Neural cell (in vitro differentiated cells): ENCODE results near the gene SMCO2.

ENCODE experiments used
- CTCF ChIP-seq: fragments of 450-650 bp; IDR thresholded peaks from 2 replicates; pipeline ENCODE4 v1.5.1; 2014; ENCODE audit warnings: antibody characterized with exemption, mild to moderate bottlenecking, moderate library complexity; ENCODE audit not compliant: poor library complexity, severe bottlenecking
- EP300 ChIP-seq: fragments of 450-650 bp; conservative IDR thresholded peaks from 2 replicates; pipeline ENCODE4 v1.6.1; 2014; ENCODE audit warnings: antibody characterized with exemption, mild to moderate bottlenecking, moderate library complexity; ENCODE audit not compliant: poor library complexity, severe bottlenecking
- EZH2 ChIP-seq: fragments of 200-600, 300-800 bp; shearing (Covaris generic), sonication (generic); IDR thresholded peaks from 2 replicates; pipeline ENCODE4 v1.6.1; 2014; ENCODE audit warnings: antibody characterized with exemption, low read length, borderline replicate concordance, mild to moderate bottlenecking; ENCODE audit not compliant: insufficient read depth, poor library complexity, severe bottlenecking
- POLR2AphosphoS5 ChIP-seq: IDR thresholded peaks from 2 replicates; pipeline ENCODE4 v1.6.1; 2012
- RAD21 ChIP-seq: fragments of 450-650 bp; conservative IDR thresholded peaks from 2 replicates; pipeline ENCODE4 v1.6.1; 2014; ENCODE audit warnings: antibody characterized with exemption, mild to moderate bottlenecking, moderate library complexity
- TAF1 ChIP-seq: IDR thresholded peaks from 2 replicates; pipeline ENCODE4 v1.6.1; 2012; ENCODE audit warnings: low read depth

GRCh38 chr12:27422697-27423096, 23.8 kb upstream of the SMCO2 start:
- TF ChIP-seq TAF1 (no peak), CTCF (no peak), RAD21 (no peak), POLR2AphosphoS5 (no peak), EZH2 (no peak), EP300 (no peak)
